Upper lobe of left lung (tissue), 6 donors: Measurements from ENCODE around the gene ABCC2. TPM values are rescaled to one million over a fixed set of nuclear protein-coding genes. Genes with fewer than 3 reads are reported as not detected.
"Not testable (repeated sequence)": the region's sequence is repeated elsewhere in the genome, so short reads cannot be mapped to it uniquely, and the experiment has no call there.

Experiments used
- ATAC-seq, 2 donors: fragments of 200-7000 bp; cut with Tn5 transposase; one replicate each; pipeline ENCODE4 v1.9.1; 2022; ENCODE audit warnings: mild to moderate bottlenecking in 2 of 2, moderate library complexity in 2 of 2; ENCODE audit not compliant: low FRiP score in 2 of 2
- DNase-seq, 2 donors: peaks; one replicate each; pipeline ENCODE4 v3.0.0-alpha.2; 2019 to 2020
- H3K27ac ChIP-seq, 4 donors: fragments of 200-600 bp; sonication (generic); one replicate each; pipeline ENCODE4 v1.5.1; 2016 to 2019
- H3K27me3 ChIP-seq, 4 donors: fragments of 200-600 bp; sonication (generic); one replicate each; pipeline ENCODE4 v1.5.1; 2017 to 2019
- H3K36me3 ChIP-seq, 4 donors: fragments of 200-600 bp; sonication (generic); one replicate each; pipeline ENCODE4 v1.5.1; 2016 to 2019
- H3K4me1 ChIP-seq, 4 donors: fragments of 200-600 bp; sonication (generic); one replicate each; pipeline ENCODE4 v1.5.1; 2018 to 2019
- H3K4me3 ChIP-seq, 4 donors: fragments of 200-600 bp; sonication (generic); one replicate each; pipeline ENCODE4 v1.5.1; 2017 to 2019; ENCODE audit warnings: mild to moderate bottlenecking in 2 of 4, moderate library complexity in 1 of 4
- H3K9me3 ChIP-seq, 4 donors: fragments of 200-600 bp; sonication (generic); one replicate each; pipeline ENCODE4 v1.5.1; 2018 to 2019
- EP300 ChIP-seq, 4 donors: sonication (generic); formaldehyde crosslinking; IDR thresholded peaks; one replicate each; pipeline ENCODE4 v1.5.1; 2017; ENCODE audit warnings: antibody characterized with exemption in 4 of 4, control low read depth in 2 of 4
- POLR2A ChIP-seq, 4 donors: fragments of 450-650 bp; IDR thresholded peaks; one replicate each; pipeline ENCODE4 v1.5.1; 2016 to 2017; ENCODE audit warnings: antibody characterized with exemption in 4 of 4, mild to moderate bottlenecking in 2 of 4
- POLR2AphosphoS5 ChIP-seq, 2 donors: sonication (generic); formaldehyde crosslinking; IDR thresholded peaks; one replicate each; pipeline ENCODE4 v1.5.1; 2017; ENCODE audit warnings: antibody characterized with exemption in 2 of 2
- WGBS, 2 donors: methylation state at CpG; one replicate each; pipeline ENCODE4 v1.1.5; 2017 to 2018; 5-methylcytosine and 5-hydroxymethylcytosine counted together
- total RNA-seq, 6 donors: library from RNA; depleted of rRNA in 4 of 6; stranded (reverse); fragments of >200 nt in 4 of 6; gene quantifications; one replicate each; pipeline versions ENCODE4 v1.1.0 to v1.2.1, GENCODE V29; 2016 to 2021
- TF ChIP-seq, protein P1 (sequence below), 6 experiments: fragments of 450-650 bp in 4 of 6; fragments of 200-600 bp in 2 of 6; sonication (generic) in 2 of 6; IDR thresholded peaks; one replicate each; pipeline ENCODE4 v1.5.1; 2016 to 2019; ENCODE audit warnings: antibody characterized with exemption in 6 of 6
- donor health status: DM: no; HTN: no; CAD: no; lungs with moderate emphysema.
- donor health status: DM: no; HTN: yes; CAD: no; lungs with severe emphysema.

ABCC2 gene
- total RNA-seq, 6 donors from 2014 or later: 0.46 to 5.2 (median 1.7) TPM

DNA sequence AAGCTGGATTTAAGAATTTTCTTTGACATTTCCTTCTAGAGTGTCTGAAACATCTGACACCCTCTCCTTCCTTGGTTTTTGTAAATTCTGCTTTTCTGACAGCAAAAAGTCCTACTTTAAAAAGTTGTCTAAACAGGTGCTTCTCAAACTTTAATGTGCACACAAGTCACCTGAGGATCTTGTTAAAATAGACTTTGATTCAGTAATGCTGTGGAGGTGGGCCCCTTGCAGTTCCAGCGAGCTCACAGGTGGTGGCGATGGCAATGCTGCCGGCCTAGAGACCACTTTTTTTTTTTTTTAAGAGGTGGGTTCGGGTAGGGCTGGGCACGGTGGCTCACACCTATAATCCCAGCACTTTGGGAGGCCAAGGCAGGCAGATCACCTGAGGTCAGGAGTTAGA, 77.1 kb downstream of the ABCC2 start:
- no peak for DNase-seq
- Histone ChIP-seq H3K9me3 (no peaks in the 10 kb centered on the region), H3K4me1 (no peaks in the 10 kb centered on the region), H3K27me3 (no peaks in the 10 kb centered on the region), H3K27ac (no peak overlapping the region), H3K4me3 (no peak overlapping the region), H3K36me3 (no peaks in the 10 kb centered on the region)
- TF ChIP-seq POLR2A (IDR thresholded peaks at IDR 0.05) (no peak), POLR2AphosphoS5 (IDR thresholded peaks at IDR 0.05) (no peak), EP300 (IDR thresholded peaks at IDR 0.05) (no peak)
- TF ChIP-seq, protein P1, sequence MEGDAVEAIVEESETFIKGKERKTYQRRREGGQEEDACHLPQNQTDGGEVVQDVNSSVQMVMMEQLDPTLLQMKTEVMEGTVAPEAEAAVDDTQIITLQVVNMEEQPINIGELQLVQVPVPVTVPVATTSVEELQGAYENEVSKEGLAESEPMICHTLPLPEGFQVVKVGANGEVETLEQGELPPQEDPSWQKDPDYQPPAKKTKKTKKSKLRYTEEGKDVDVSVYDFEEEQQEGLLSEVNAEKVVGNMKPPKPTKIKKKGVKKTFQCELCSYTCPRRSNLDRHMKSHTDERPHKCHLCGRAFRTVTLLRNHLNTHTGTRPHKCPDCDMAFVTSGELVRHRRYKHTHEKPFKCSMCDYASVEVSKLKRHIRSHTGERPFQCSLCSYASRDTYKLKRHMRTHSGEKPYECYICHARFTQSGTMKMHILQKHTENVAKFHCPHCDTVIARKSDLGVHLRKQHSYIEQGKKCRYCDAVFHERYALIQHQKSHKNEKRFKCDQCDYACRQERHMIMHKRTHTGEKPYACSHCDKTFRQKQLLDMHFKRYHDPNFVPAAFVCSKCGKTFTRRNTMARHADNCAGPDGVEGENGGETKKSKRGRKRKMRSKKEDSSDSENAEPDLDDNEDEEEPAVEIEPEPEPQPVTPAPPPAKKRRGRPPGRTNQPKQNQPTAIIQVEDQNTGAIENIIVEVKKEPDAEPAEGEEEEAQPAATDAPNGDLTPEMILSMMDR (IDR thresholded peaks at IDR 0.05): no peak
- 30 to 40% methylated on average over 5 of the region's 5 CpGs for WGBS, 2 donors
- ATAC-seq: no peak

DNA sequence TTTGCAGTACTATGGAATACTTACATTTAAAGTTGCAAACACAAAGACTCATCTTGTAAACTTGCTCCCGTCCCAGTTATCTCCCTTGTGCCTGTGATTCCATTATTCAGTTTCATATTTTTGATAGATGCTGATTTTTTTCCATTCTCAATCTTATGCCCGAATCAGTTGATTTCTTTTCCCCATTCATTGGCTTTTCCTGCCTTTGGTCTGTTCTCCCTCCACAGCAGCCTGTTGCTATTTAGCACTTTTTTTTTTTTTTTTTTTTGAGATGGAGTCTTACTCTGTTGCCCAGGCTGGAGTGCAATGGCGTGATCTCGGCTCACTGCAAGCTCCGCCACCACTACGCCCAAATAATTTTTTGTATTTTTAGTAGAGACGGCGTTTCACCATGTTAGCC, 78.0 kb downstream of the ABCC2 start:
- WGBS, 2 donors: 92 to 94% methylated on average over 8 of the region's 8 CpGs
- no peak for ATAC-seq
- TF ChIP-seq POLR2A (IDR thresholded peaks at IDR 0.05): no peak
- TF ChIP-seq EP300 (IDR thresholded peaks at IDR 0.05): no peak
- TF ChIP-seq, protein P1 (IDR thresholded peaks at IDR 0.05): no peak
- no peak for TF ChIP-seq POLR2AphosphoS5 (IDR thresholded peaks at IDR 0.05)
- H3K9me3 ChIP-seq: no peaks in the 10 kb centered on the region
- no peaks in the 10 kb centered on the region for H3K4me1 ChIP-seq
- no peak overlapping the region for H3K27ac ChIP-seq
- DNase-seq: no peak
- no peaks in the 10 kb centered on the region for H3K36me3 ChIP-seq
- H3K4me3 ChIP-seq: no peak overlapping the region
- no peaks in the 10 kb centered on the region for H3K27me3 ChIP-seq

DNA sequence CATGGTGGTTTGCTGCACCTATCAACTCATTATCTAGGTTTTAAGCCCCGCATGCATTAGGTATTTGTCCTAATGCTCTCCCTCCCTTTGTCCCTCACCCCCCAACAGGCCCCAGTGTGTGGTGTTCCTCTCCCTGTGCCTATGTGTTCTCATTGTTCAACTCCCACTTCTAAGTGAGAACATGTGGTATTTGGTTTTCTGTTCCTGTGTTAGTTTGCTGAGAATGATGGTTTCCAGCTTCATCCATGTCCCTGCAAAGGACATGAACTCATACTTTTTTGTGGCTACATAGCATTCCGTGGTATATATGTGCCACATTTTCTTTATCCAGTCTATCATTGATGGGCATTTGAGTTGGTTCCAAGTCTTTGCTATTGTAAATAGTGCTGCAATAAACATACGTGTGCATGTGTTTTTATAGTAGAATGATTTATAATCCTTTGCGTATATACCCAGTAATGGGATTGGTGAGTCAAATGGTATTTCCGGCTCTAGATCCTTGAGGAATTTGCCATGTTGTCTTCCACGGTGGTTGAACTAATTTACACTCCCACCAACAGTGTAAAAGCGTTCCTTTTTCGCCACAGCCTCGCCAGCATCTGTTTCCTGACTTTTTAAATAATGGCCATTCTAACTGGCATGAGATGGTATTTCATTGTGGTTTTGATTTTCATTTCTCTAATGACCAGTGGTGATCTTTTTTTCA, 81.2 kb downstream of the ABCC2 start:
- H3K4me3 ChIP-seq, H3K36me3 ChIP-seq, H3K27me3 ChIP-seq, H3K27ac ChIP-seq, H3K4me1 ChIP-seq, DNase-seq, H3K9me3 ChIP-seq, ATAC-seq: not testable (repeated sequence)
- 55 to 61% methylated on average over 9 of the region's 9 CpGs for WGBS, 2 donors

DNA sequence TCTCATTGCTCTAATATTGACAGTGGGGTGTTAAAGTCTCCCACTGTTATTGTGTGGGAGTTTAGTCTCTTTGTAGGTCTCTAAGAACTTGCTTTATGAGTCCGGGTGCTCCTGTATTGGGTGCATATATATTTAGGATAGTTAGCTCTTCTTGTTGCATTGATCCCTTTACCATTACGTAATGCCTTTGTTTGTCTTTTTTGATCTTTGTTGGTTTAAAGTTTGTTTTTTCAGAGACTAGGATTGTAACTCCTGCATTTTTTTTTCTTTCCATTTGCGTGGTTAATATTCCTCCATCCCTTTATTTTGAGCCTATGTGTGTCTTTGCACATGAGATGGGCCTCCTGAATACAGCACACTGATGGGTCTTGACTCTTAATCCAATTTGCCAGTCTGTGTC, 84.8 kb downstream of the ABCC2 start:
- H3K36me3 ChIP-seq, H3K4me3 ChIP-seq, DNase-seq, H3K27me3 ChIP-seq, ATAC-seq, H3K9me3 ChIP-seq, H3K27ac ChIP-seq, H3K4me1 ChIP-seq: not testable (repeated sequence)
- WGBS, 2 donors: 91 to 99% methylated on average over 2 to 3 of the region's 3 CpGs

DNA sequence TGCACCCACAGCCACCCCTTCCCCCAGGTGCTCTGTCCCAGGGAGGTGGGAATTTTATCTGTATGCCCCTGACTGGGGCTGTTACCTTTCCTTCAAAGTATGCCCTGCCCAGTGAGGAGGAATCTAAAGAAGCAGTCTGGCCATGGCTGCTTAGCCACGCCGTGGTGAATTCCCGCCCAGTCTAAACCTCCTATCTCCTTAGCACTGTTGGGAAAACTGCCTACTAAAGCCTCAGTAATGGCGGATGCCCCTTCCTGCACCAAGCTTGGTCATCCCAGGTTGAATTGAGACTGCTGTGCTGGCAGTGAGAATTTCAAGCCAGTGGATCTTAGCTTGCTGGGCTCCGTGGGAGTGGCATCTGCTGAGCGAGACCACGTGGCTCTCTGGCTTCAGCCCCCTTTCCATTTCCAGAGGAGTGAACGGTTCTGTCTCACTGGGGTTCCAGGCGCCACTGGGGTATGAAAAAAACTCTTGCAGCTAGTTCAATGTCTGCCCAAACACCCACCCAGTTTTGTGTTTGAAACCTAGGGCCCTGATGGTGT, 87.2 kb downstream of the ABCC2 start:
- H3K27me3 ChIP-seq: no peaks in the 10 kb centered on the region
- H3K27ac ChIP-seq: no peak overlapping the region
- no peak for TF ChIP-seq POLR2AphosphoS5 (IDR thresholded peaks at IDR 0.05)
- no peak overlapping the region for H3K4me3 ChIP-seq
- no peaks in the 10 kb centered on the region for H3K36me3 ChIP-seq
- ATAC-seq: no peak
- WGBS, 2 donors: 76 to 79% methylated on average over 9 of the region's 9 CpGs
- no peaks in the 10 kb centered on the region for H3K9me3 ChIP-seq
- no peak for DNase-seq
- no peaks in the 10 kb centered on the region for H3K4me1 ChIP-seq

DNA sequence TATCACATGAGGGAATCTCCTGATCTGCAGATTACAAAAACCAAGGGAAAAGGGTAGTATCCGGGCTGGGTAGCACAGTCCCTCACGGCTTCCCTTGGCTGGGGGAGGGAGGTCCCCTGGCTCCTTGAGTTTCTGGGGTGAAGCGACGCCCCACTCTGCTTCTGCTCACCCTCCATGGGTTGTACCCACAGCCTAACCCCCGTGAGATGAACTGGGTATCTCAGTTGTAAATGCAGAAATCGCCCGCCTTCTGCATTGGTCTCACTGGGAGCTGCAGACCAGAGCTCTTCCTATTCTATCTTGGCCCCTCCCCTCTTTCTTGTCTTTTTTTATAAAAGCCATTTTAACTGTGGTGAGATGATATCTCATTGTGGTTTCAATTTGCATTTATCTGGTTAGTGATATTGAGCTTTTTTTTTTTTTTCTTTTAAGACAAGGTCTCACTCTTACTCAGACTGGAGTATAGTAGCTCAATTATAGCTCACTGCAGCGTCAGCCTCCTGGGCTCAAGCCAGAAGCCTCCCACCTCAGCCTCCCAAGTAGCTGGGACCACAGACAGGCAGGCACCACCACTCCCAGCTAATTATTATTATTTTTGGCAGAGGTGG, 87.8 kb downstream of the ABCC2 start:
- H3K4me1 ChIP-seq: no peaks in the 10 kb centered on the region

More for the DNA sequence above, 87.8 kb downstream of the ABCC2 start:
- Histone ChIP-seq H3K27ac (no peak overlapping the region), H3K9me3 (no peaks in the 10 kb centered on the region), H3K36me3 (peaks cover 0 to 5% (median 0%) of the 10 kb centered on the region in 4 donors), H3K4me3 (no peak overlapping the region), H3K27me3 (no peaks in the 10 kb centered on the region)
- peak in 1 of 2 donors; percentile 23 for ATAC-seq
- WGBS, 2 donors: 64 to 67% methylated on average over 6 to 8 of the region's 8 CpGs
- DNase-seq: no peak
- TF ChIP-seq, protein P1 (IDR thresholded peaks at IDR 0.05): no peak
- no peak for TF ChIP-seq POLR2AphosphoS5 (IDR thresholded peaks at IDR 0.05)
- no peak for TF ChIP-seq POLR2A (IDR thresholded peaks at IDR 0.05)
- no peak for TF ChIP-seq EP300 (IDR thresholded peaks at IDR 0.05)
